ENCODE measurements around the gene GSTK1.
"Not testable (repeated sequence)": the region's sequence is repeated elsewhere in the genome, so short reads cannot be mapped to it uniquely, and the experiment has no call there.

GSTK1 gene

DNA sequence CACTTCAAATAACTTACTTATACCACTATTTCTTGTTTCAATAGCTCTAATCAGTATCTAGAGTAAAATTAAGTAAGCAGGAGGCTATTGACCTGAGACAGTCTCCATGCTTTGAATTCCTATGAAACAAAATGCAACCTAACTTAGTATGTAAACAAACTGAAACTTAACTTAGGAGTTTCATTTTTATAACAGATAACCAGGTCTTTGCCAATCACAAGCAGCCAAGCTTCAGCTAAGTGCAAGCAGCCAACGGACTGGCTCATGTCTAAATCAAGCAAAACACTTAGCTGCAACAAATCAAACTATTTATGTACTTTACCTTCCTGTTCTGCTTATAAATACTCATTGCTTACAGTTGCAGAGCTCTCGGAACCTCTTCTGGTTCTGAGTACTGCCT is 4.4 kb upstream of the GSTK1 start:
- CTCF ChIA-PET, result interaction anchor here (1.0 to 10.7 kb wide), 4 partner anchors 18 to 158 kb away, joined by 3 to 103 read pairs (median 4); partner anchors contain the start of gene CASP2
- POLR2A ChIA-PET, result no interaction called here
- DNase-seq (ENCODE audit: extremely low spot score), result no peak
- TF ChIP-seq, protein P1, sequence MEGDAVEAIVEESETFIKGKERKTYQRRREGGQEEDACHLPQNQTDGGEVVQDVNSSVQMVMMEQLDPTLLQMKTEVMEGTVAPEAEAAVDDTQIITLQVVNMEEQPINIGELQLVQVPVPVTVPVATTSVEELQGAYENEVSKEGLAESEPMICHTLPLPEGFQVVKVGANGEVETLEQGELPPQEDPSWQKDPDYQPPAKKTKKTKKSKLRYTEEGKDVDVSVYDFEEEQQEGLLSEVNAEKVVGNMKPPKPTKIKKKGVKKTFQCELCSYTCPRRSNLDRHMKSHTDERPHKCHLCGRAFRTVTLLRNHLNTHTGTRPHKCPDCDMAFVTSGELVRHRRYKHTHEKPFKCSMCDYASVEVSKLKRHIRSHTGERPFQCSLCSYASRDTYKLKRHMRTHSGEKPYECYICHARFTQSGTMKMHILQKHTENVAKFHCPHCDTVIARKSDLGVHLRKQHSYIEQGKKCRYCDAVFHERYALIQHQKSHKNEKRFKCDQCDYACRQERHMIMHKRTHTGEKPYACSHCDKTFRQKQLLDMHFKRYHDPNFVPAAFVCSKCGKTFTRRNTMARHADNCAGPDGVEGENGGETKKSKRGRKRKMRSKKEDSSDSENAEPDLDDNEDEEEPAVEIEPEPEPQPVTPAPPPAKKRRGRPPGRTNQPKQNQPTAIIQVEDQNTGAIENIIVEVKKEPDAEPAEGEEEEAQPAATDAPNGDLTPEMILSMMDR (IDR thresholded peaks at IDR 0.05; ENCODE audit: control extremely low read depth, extremely low read depth, low read depth, missing control alignments), result no peak

DNA sequence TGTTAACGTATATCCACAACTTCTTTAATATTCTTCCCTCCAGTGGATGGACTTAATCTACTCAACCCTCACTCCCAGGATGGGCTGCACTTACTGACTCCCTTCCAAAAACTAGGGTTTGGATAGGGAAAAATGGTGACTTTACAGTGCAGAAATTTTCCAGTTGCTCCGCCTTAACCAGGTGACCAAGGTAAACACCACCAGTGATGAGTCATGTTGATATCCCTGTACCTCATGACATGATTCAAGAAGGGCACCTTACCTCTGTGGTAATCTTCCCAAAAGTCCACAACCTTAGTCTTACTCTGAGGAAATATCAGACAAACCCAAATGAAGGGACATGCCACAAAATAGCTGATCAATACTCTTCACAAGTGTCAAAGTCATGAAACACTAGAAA is 3.5 kb upstream of the GSTK1 start:
- no peak for DNase-seq (ENCODE audit: extremely low spot score)
- CTCF ChIA-PET, result interaction anchor here (1.1 to 10.7 kb wide), 4 partner anchors 14 to 121 kb away, joined by 3 to 103 read pairs (median 5); no protein-coding TSS in a partner anchor
- TF ChIP-seq, protein P1 (IDR thresholded peaks at IDR 0.05; ENCODE audit: control extremely low read depth, extremely low read depth, low read depth, missing control alignments), result no peak
- POLR2A ChIA-PET, result no interaction called here

DNA sequence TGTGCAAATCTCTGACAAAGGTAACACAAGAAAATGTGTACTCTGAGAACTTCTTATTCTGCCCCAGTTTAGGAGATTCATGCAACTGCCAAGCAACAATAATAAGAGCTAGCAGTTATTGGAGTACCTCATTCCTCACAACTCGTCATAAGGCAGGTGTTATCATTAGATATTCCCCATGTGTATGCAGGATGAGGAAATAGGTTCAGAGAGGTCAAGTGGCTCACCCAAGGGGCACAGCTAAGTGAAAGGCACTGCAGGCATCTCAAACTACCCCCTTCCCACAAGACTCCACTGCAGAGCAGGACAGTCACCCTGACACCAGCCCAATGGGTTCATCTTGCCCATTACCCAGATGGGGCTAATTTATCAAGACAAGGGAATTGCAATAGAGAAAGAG is 1.3 kb upstream of the GSTK1 start:
- ChIA-PET POLR2A (interaction anchor here (0.5 kb wide), 1 partner anchor 38 kb away, joined by 4 read pairs; no protein-coding TSS in a partner anchor), CTCF (interaction anchor here (0.9 to 10.7 kb wide), 4 partner anchors 21 to 155 kb away, joined by 4 to 103 read pairs (median 6); partner anchors contain the start of gene CASP2)
- TF ChIP-seq, protein P1 (IDR thresholded peaks at IDR 0.05; ENCODE audit: control extremely low read depth, extremely low read depth, low read depth, missing control alignments), result no peak
- no peak for DNase-seq (ENCODE audit: extremely low spot score)

DNA sequence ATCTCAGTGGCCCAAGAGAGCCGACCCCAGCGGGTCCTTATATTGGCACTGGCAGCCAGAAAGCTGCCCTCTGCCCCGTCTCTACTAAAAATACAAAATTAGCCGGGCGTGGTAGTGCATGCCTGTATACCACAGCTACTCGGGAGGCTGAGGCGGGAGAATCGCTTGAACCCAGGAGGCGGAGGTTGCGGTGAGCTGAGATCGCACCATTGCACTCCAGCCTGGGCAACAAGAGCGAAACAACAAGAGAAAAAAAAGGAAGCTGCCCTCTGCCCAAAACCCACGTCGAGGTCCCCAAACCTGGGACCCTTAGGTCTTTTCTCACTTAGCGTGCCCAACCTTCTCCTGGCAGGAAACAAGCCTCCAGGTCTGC is 941 bp downstream of the GSTK1 start:
- DNase-seq (ENCODE audit: extremely low spot score); POLR2A ChIA-PET: not testable (repeated sequence)
- CTCF ChIA-PET, result interaction anchor here (0.9 to 10.7 kb wide), 6 partner anchors 14 to 72 kb away, joined by 3 to 103 read pairs (median 4); partner anchors contain the start of gene CASP2

DNA sequence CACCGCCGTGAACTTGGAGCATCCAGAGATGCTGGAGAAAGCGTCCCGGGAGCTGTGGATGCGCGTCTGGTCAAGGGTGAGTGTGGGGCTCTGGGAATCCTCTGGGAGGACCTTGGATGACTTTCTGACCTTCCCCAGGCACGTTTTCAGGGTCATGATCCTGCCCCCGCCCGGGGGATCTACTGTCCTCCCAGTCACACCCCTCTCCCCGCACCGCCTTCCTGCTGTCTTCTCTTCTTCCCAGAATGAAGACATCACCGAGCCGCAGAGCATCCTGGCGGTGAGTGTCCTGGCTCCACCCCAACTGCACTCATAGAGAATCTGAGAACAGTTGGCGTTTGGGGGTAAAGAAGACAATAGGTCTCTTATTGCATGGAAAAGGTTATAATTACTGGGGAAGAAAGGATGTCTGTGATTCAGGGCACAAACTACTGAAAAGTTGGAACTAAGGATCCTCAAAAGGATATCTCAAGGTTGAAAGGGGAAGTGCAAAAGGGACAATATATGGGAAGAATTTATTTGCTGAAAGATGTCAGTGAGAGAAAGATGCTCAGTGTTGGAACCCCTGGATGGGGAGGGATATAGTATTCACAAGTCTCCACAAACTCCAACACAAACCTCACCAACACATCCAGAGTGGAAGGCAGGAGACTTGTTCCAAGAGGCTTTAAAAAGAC is 1.9 kb downstream of the GSTK1 start:
- ChIA-PET POLR2A (interaction anchor here (0.6 kb wide), 1 partner anchor 104 kb away, joined by 4 read pairs; no protein-coding TSS in a partner anchor), CTCF (interaction anchor here (1.0 to 10.7 kb wide), 5 partner anchors 15 to 27 kb away, joined by 3 to 103 read pairs (median 5); no protein-coding TSS in a partner anchor)
- TF ChIP-seq, protein P1 (IDR thresholded peaks at IDR 0.05; ENCODE audit: control extremely low read depth, extremely low read depth, low read depth, missing control alignments), result no peak
- no peak for DNase-seq (ENCODE audit: extremely low spot score)

DNA sequence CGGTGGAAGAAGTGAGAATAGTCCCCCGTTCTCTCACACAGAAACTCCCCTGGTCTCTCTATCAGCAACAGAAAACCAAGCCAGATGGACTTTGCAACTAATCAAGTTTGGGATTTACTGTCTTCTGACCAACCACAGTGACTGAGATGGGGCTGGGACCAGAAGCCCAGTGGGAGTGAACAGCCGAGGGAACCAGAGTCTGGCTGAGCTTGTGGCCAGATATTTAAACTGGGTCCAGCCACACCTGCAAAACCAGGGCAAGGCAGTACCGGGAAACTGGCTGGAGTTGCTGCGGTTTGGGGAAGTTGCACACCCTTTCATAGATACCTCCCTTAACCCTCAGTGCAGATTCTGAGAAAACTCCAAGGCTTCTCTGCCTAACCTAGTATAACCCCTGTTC is 6.0 kb downstream of the GSTK1 start:
- TF ChIP-seq, protein P1 (IDR thresholded peaks at IDR 0.05; ENCODE audit: control extremely low read depth, extremely low read depth, low read depth, missing control alignments), result no peak
- CTCF ChIA-PET, result interaction anchor here (2.1 to 2.3 kb wide), 2 partner anchors 11 to 29 kb away, joined by 7 to 8 read pairs; no protein-coding TSS in a partner anchor
- POLR2A ChIA-PET, result no interaction called here
- no peak for DNase-seq (ENCODE audit: extremely low spot score)

DNA sequence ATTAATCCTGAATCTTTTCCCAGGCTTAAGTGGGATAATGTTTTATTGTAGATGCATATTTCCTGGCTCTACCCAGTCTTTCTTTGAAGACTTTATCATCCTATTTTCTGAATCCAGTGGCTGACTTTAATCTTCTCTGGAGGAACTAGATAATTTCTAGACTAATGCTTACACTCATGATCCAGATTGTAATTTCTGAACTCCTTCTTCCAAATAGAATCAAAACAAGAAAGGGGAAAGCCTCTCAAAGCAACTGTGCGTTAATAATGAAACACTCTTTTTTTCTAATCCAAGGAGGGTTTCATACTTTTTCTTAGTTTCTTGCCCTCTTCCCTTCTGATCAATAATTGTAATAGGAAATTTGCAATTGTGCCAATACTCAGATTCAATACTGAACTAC is 8.0 kb downstream of the GSTK1 start:
- TF ChIP-seq, protein P1 (IDR thresholded peaks at IDR 0.05; ENCODE audit: control extremely low read depth, extremely low read depth, low read depth, missing control alignments), result no peak
- no peak for DNase-seq (ENCODE audit: extremely low spot score)
- POLR2A ChIA-PET, result no interaction called here
- CTCF ChIA-PET, result interaction anchor here (1.8 to 2.1 kb wide), 2 partner anchors 9 to 31 kb away, joined by 8 read pairs; no protein-coding TSS in a partner anchor

Measured in GM10248 (cell line).